Left forelimb (tissue), 1 donor: ENCODE measurements around the gene USP47.
"Not testable (repeated sequence)": the region's sequence is repeated elsewhere in the genome, so short reads cannot be mapped to it uniquely, and the experiment has no call there.

ENCODE experiments used
- DNase-seq: peaks from one replicate; pipeline ENCODE4 v3.0.0-alpha.2; 2018; ENCODE audit warnings: low spot score

The USP47 gene

DNA sequence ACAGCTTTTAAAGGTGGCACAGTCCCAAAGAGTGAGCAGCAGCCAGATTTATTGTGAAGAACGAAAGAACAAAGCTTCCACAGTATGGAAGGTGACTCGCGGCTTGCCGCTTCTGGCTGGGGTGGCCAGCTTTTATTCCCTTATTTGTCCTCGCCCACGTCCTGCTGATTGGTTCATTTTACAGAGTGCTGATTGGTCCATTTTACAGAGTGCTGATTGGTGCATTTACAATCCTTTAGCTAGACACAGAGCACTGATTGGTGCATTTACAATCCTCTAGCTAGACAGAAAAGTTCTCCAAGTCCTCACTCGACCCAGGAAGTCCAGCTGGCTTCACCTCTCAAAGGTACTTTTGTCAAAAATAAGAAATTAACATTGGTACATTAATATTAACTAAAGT lies 10.4 kb upstream of the USP47 start:
- not testable (repeated sequence) for DNase-seq

DNA sequence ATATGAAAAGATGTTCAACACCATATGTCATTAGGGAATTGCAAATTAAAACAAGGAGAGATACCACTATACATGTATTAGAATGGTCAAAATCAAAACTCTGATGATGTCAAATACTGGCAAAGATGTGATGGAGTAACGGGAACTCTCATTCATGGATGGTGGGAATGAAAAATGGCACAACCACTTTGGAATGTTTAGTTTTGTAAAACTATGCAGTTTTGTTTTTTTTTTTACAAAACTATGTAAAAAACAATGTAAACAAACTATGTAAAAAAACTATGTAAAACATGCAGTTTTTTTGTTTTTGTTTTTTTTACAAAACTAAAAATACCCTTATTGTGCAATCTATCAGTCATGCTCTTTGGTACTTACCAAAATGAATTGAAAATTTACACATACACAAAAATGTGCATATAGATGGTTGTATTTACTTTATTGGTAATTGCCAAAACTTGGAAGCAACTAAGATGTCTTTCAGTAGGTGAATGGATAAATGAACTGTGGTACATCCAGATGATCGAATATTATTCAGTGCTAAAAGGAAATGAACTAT lies 5.0 kb upstream of the USP47 start:
- no peak for DNase-seq

- no peak for DNase-seq
Measured at GRCh38 chr11:11839718-11840117, 2.1 kb upstream of the USP47 start.

- no peak for DNase-seq
Measured at GRCh38 chr11:11841116-11841722, 553 bp upstream of the USP47 start.

DNA sequence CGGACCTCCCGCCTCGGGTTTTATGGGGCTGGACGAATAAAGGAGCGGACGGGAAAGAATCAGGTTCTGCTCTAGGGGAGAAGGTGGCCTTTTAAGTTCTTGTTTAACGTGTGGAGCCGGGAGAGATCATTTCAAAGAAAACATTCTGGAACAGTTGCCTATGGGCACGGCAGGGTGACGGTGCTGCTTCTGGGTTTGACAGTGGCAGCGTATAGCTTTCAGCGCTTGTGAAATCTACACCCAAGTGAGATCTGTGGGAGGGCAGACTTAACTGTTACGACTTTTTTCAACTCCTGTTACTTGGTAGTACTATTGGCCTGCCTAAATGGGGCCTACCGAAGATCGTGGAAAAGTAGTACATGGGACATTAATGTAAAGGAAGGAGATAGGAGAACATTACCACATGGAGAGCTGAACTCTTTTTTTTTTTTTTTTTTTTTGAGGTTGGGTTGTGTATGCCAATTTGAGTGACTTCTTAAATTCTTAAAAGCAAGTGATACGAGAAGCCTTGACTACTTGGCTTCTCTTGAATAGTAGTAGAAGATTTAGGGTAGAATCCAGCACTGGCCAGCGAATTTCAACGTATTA lies 743 bp downstream of the USP47 start:
- no peak for DNase-seq

- no peak for DNase-seq
Measured at GRCh38 chr11:11843211-11843621, 1.4 kb downstream of the USP47 start.

DNA sequence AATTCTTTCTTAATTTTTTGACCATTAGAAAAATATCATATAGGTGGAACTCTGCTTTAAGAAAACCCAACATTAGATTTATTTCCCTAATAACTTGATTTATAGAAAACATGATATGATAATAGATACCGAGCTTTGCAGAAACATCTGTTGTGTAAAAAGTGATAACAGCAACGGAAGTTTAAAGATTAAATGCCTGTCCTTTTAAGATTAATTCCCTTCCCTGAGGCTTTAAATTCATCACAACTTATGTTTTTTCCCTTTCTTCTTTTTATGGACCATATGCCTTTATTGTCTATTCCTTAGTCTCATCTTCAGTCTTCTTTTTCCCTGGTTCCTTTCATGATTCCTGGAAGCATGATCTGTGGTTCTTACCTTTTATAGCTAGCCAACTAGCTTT lies 1.9 kb downstream of the USP47 start:
- no peak for DNase-seq

DNA sequence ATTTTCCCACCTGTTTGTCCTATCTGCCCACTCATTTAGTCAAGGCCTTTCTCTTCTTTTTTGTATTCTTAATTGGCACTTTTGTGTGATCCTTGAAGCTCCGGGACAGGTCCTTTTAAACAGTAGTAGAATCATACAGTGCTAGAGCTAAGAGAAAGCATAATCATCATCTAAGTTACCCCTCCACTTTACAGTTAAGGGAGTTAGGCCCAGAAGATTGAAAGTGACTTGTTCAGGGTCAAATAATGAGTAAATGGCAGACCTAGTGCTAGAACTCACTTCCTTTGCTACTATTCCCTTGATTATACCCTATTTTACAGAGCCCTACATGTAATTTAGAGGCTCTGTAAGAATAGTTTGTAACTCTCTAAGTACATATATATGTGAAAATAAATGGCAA lies 2.5 kb downstream of the USP47 start:
- no peak for DNase-seq

DNA sequence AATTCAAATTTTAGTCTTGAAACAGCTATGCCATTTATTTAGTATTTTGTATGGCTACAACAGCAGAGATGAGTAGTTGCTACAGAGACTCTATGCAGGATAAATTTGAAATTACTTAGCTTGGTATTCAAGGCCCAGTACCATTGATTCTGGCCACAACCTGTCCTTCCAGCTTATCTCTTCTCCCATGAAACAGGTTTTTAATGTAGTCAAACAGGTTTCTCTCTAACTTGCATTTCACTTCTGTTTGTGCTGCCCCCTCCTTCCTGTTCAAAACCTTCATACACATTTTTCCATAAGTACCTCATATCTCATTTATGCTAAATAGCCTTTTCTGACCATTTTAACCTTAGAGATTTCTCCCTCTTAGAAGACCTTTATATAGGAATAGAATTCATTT lies 3.3 kb downstream of the USP47 start:
- no peak for DNase-seq

DNA sequence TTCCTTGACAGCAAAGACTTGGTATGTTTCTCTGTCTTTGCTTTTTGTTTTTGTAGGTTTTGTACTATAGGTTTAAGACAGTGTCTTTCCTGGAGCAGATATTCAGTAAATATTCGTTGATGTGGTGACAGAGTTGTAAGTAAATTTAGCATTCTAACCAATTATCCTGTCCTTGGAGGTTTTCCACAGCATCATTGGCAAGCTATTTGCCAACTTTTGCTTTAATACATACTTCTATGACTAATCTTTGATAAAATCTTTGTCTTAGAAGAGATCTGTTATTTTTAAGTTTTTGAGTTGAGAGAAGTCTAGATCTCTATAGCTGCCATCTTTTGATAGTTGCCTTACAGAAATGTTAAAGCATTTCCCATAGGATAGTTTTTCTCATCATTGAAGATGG lies 3.8 kb downstream of the USP47 start:
- DNase-seq: no peak

DNA sequence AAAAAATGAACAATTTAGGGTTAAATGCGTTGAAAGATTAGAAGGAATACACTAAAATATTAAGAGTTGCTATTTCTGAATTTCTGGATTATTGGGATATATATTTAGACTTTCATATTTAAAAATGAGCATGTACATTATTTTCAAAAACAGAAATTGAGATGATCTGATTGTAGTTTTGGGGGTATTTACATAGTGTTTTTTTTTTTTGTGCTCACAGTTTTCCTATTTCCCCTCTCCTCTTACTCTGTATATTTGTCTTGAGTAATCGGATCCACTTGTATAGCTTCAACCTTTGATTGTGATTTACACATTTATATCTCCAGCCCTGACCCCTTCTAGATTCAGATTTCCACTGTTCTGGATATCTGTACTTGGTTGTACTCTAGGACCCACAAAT lies 5.3 kb downstream of the USP47 start:
- no peak for DNase-seq

- DNase-seq: no peak
Measured at GRCh38 chr11:11848891-11849746, 7.3 kb downstream of the USP47 start.

DNA sequence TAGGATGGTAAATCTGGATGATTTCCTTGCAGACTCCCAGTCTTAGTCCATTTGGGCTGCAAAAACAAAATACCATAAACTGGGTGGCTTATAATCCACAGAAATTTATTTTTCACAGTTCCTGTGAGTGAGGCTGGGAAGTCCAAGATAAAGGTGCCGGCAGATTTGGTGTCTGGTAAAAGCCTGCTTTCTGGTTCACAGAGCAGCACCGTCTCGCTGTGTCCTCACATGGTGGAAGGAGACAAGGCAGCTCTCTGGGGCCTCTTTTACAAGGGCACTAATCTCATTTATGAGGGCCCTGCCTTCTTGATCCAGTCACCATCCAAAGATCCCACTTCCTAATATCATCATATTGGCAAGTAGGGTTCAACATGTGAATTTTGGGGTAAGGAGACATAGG lies 8.9 kb downstream of the USP47 start:
- DNase-seq: no peak

DNA sequence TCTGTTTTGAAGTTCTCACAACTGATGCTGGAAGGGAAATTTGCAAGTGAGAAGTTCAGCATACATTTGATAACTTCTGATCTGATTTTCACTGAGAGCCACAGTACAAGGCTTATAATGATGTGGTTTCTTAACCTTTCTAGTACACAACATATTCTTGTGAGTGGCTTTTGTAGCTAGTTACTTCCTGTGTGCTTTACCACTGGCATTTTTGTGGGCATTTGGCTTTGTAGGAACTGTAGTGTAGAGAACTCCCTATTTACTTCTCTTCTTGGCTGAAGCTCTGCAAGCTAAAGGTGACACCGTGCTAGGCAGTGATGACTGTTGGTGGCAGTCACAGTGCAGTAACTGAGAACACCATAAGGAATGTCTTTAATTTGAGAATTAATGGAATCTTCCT lies 14.9 kb downstream of the USP47 start:
- no peak for DNase-seq

GRCh38 chr11:11857769-11858168 lies 16.0 kb downstream of the USP47 start:
- no peak for DNase-seq

- no peak for DNase-seq
Measured at GRCh38 chr11:11858676-11859075, 16.9 kb downstream of the USP47 start.

- DNase-seq: no peak
Measured at GRCh38 chr11:11860103-11860979, 18.6 kb downstream of the USP47 start.

- DNase-seq: no peak
Measured at GRCh38 chr11:11862999-11863398, 21.2 kb downstream of the USP47 start.

GRCh38 chr11:11864332-11864731 lies 22.6 kb downstream of the USP47 start:
- DNase-seq: no peak

GRCh38 chr11:11864803-11865202 lies 23.0 kb downstream of the USP47 start:
- no peak for DNase-seq

DNA sequence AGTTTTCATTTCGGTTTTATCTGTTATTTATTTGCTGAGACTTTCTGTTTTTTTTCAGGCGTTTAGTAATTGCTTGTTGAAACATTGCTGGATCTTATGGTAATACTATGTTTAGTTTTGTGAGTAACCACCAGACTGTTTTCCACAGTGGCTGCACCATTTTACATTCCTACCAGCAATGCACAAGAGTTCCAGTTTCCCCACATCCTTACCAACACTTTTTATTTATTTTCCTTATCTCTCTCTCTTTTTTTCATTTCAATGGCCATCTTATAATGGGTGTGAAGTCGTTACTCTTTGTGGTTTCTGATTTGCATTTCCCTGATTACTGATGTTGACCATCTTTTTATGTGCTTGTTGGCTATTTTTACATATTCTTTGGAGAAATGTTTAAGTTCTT lies 23.7 kb downstream of the USP47 start:
- DNase-seq: no peak

GRCh38 chr11:11866203-11866602 lies 24.4 kb downstream of the USP47 start:
- no peak for DNase-seq
